ENCODE measurements around the gene RASSF1. TPM values are rescaled to one million over a fixed set of nuclear protein-coding genes. Genes with fewer than 3 reads are reported as not detected.
A peak's percentile ranks its signal among the peaks of the same experiment; 100 is the strongest.

Gene RASSF1
- total RNA-seq, 1 donor from 2014 or later = 11.4 TPM

DNA sequence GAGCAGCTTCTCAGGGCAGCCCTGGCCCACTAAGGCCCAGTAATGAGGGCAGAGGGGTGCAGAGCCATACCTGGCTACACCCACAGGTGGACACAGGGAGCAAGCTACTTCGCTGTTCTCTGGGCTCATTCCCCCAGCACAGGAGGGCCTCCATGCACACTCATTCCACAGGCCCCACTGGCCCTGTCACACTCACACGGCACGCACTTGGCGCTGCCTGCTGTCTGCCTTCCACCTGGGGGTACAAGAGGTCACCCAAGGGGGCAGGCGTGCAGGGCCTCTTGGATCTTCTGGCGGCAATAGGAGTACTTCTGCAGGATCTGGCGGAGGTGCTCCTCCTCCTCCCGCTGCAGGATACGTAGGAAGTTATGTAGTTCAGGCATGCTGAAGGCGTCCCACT lies 10.3 kb downstream of the RASSF1 start:
- Histone ChIP-seq H3K9me3 (replicated peaks) (no peaks in the 10 kb centered on the region), H3K27ac (replicated peaks) (no peak overlapping the region), H3K36me3 (peaks cover 52% of the 10 kb centered on the region), H3K4me3 (no peak overlapping the region), H3K27me3 (ENCODE audit: low read depth) (no peaks in the 10 kb centered on the region), H3K4me1 (peaks cover 83% of the 10 kb centered on the region)
- intact Hi-C loops (cut with micrococcal nuclease) = no loop called here
- DNase-seq = no peak
- TF ChIP-seq CTCF (IDR thresholded peaks at IDR 0.05; ENCODE audit: borderline replicate concordance) = no peak

GRCh38 chr3:50327943-50328691 lies 12.5 kb downstream of the RASSF1 start, which contains the start of gene TUSC2:
TSS of gene TUSC2 (minus strand) at chr3:50328223. CDS start at chr3:50328099, 124 bp downstream.
- no peaks in the 10 kb centered on the region for H3K27me3 ChIP-seq (ENCODE audit: low read depth)
- H3K4me3 ChIP-seq = peak within 1 kb of the TSS; percentile 97
- intact Hi-C loops (cut with micrococcal nuclease) = no loop called here
- peaks cover 55% of the 10 kb centered on the region for H3K36me3 ChIP-seq
- peak within 1 kb of the TSS; percentile 89 for H3K27ac ChIP-seq (replicated peaks)
- H3K4me1 ChIP-seq = peaks cover 83% of the 10 kb centered on the region
- H3K9me3 ChIP-seq (replicated peaks) = no peaks in the 10 kb centered on the region
- TF ChIP-seq CTCF (IDR thresholded peaks at IDR 0.05; ENCODE audit: borderline replicate concordance) = no peak
- peak; percentile 97 for DNase-seq

GRCh38 chr3:50327129-50327528 lies 13.5 kb downstream of the RASSF1 start:
- Histone ChIP-seq H3K27ac (replicated peaks) (no peak overlapping the region), H3K27me3 (ENCODE audit: low read depth) (no peaks in the 10 kb centered on the region), H3K36me3 (peaks cover 51% of the 10 kb centered on the region), H3K4me1 (peaks cover 83% of the 10 kb centered on the region), H3K4me3 (peak overlapping the region; percentile 97), H3K9me3 (replicated peaks) (no peaks in the 10 kb centered on the region)
- TF ChIP-seq CTCF (IDR thresholded peaks at IDR 0.05; ENCODE audit: borderline replicate concordance) = no peak
- no peak for DNase-seq
- intact Hi-C loops (cut with micrococcal nuclease) = no loop called here

- Histone ChIP-seq H3K27ac (replicated peaks) (no peak overlapping the region), H3K9me3 (replicated peaks) (no peaks in the 10 kb centered on the region), H3K36me3 (peaks cover 41% of the 10 kb centered on the region), H3K4me1 (peaks cover 83% of the 10 kb centered on the region), H3K27me3 (ENCODE audit: low read depth) (no peaks in the 10 kb centered on the region), H3K4me3 (no peak overlapping the region)
- intact Hi-C loops (cut with micrococcal nuclease) = no loop called here
- no peak for DNase-seq
- TF ChIP-seq CTCF (IDR thresholded peaks at IDR 0.05; ENCODE audit: borderline replicate concordance) = no peak
Observed at GRCh38 chr3:50326182-50326541, 14.5 kb downstream of the RASSF1 start.

- no peak for TF ChIP-seq CTCF (IDR thresholded peaks at IDR 0.05; ENCODE audit: borderline replicate concordance)
- intact Hi-C loops (cut with micrococcal nuclease) = no loop called here
- Histone ChIP-seq H3K4me3 (no peak overlapping the region), H3K4me1 (peaks cover 83% of the 10 kb centered on the region), H3K27me3 (ENCODE audit: low read depth) (no peaks in the 10 kb centered on the region), H3K27ac (replicated peaks) (peak overlapping the region; percentile 99), H3K36me3 (peaks cover 36% of the 10 kb centered on the region), H3K9me3 (replicated peaks) (no peaks in the 10 kb centered on the region)
- no peak for DNase-seq
Observed at GRCh38 chr3:50325497-50326181, 15.0 kb downstream of the RASSF1 start.
